HCT116 (cell line): Measurements from ENCODE around the gene CENPH. TPM values are rescaled to one million over a fixed set of nuclear protein-coding genes. Genes with fewer than 3 reads are reported as not detected.

Experiments
- ATAC-seq: fragments of 200-7000 bp; cut with Tn5 transposase; 2 replicates; pipeline ENCODE4 v1.9.1; 2020; ENCODE audit warnings: mild to moderate bottlenecking, moderate library complexity
- BruUV-seq: library from RNA; stranded (reverse); fragments of 400-500 nt; replicated peaks from 2 replicates; lab custom pipeline; 2021; lab: Mats Ljungman, UMichigan
- CTCF ChIA-PET: fragments of 300-600 bp; sonication (Branson Sonifier 250); formaldehyde crosslinking; loops from one replicate; lab custom pipeline; 2021; ENCODE audit warnings: antibody characterized with exemption; lab: Charles Lee
- POLR2A ChIA-PET: fragments of 300-600, 350-600 bp; sonication (Branson Sonifier 250); formaldehyde crosslinking; loops from one replicate; lab custom pipeline; 2021; ENCODE audit warnings: antibody characterized with exemption; lab: Charles Lee
- RAD21 ChIA-PET, 2 experiments: fragments of 300-600 bp; sonication (Branson Sonifier 250); formaldehyde crosslinking; loops; one replicate each; lab custom pipeline; 2023; ENCODE audit warnings: low total read pairs in 2 of 2; ENCODE audit not compliant: uncharacterized antibody in 2 of 2, unreplicated experiment in 2 of 2, low non-redundant PET in 1 of 2; lab: Charles Lee
- DNase-seq: peaks from one replicate; pipeline ENCODE4 v3.0.0-alpha.2; 2010; ENCODE audit warnings: low read depth, low spot score
- H2AFZ ChIP-seq: fragments of 200-600 bp; shearing (Covaris generic), sonication (generic); 2 replicates; pipeline ENCODE4 v1.6.1; 2017; ENCODE audit warnings: low read depth, mixed run types, mixed read lengths, antibody characterized with exemption, low read length; ENCODE audit not compliant: poor library complexity, severe bottlenecking
- H3K27ac ChIP-seq: 2 replicates; pipeline ENCODE4 v1.5.1; 2012; ENCODE audit warnings: low read depth, low read length
- H3K27me3 ChIP-seq: fragments of 200-600 bp; sonication (generic); 2 replicates; pipeline ENCODE4 v1.6.1; 2016; ENCODE audit warnings: mixed run types, low read length, mixed read lengths; ENCODE audit not compliant: insufficient read depth
- H3K36me3 ChIP-seq, 2 experiments: fragments of 200-500 bp in 1 of 2; fragments of 200-600 bp in 1 of 2; sonication (Bioruptor generic) in 1 of 2; sonication (generic) in 1 of 2; 2 replicates each; pipeline versions ENCODE4 v1.5.1 to v1.6.1; 2014 to 2016; ENCODE audit warnings: low read length in 2 of 2, inconsistent platforms in 1 of 2, mixed read lengths in 1 of 2, mixed run types in 1 of 2; ENCODE audit not compliant: insufficient read depth in 2 of 2, control insufficient read depth in 1 of 2
- H3K4me1 ChIP-seq, 2 experiments: fragments of 200-600 bp in 1 of 2; sonication (generic) in 1 of 2; 2 replicates each; pipeline versions ENCODE4 v1.5.1 to v1.6.1; 2012 to 2017; ENCODE audit warnings: low read length in 2 of 2, inconsistent platforms in 1 of 2, mild to moderate bottlenecking in 1 of 2, mixed read lengths in 1 of 2, mixed run types in 1 of 2, moderate library complexity in 1 of 2; ENCODE audit not compliant: insufficient read depth in 2 of 2, control insufficient read depth in 1 of 2
- H3K4me2 ChIP-seq: fragments of 200-600 bp; sonication (generic); 2 replicates; pipeline ENCODE4 v1.6.1; 2017; ENCODE audit warnings: mixed run types, low read length, mixed read lengths
- H3K4me3 ChIP-seq, 2 experiments: fragments of 200-600 bp in 1 of 2; sonication (generic) in 1 of 2; replicated peaks in 1 of 2; 2 replicates each; pipeline ENCODE4 v1.5.1; 2011 to 2016; ENCODE audit warnings: low read length in 2 of 2, control low read depth in 1 of 2, low read depth in 1 of 2, mild to moderate bottlenecking in 1 of 2, mixed read lengths in 1 of 2, mixed run types in 1 of 2
- H3K79me2 ChIP-seq: fragments of 200-600 bp; sonication (generic); 2 replicates; pipeline ENCODE4 v1.6.1; 2017; ENCODE audit warnings: mild to moderate bottlenecking, mixed run types, low read length, moderate library complexity, mixed read lengths; ENCODE audit not compliant: insufficient read depth
- H3K9ac ChIP-seq: fragments of 200-600 bp; sonication (generic); 2 replicates; pipeline ENCODE4 v1.6.1; 2016; ENCODE audit warnings: low read length, mixed read lengths
- H3K9me2 ChIP-seq: fragments of 200-600 bp; sonication (generic), shearing (Covaris generic); 2 replicates; pipeline ENCODE4 v1.6.1; 2017; ENCODE audit warnings: mixed run types, mild to moderate bottlenecking, moderate library complexity; ENCODE audit not compliant: insufficient read depth
- H3K9me3 ChIP-seq, 2 experiments: fragments of 200-500 bp in 1 of 2; fragments of 200-600 bp in 1 of 2; sonication (Bioruptor generic) in 1 of 2; sonication (generic) in 1 of 2; 2 replicates each; pipeline ENCODE4 v1.6.1; 2014 to 2017; ENCODE audit warnings: low read length in 2 of 2, mixed read lengths in 2 of 2, inconsistent platforms in 1 of 2, low read depth in 1 of 2, mild to moderate bottlenecking in 1 of 2, mixed run types in 1 of 2, moderate library complexity in 1 of 2; ENCODE audit not compliant: control insufficient read depth in 1 of 2, insufficient read depth in 1 of 2
- H4K20me1 ChIP-seq: fragments of 200-600 bp; sonication (generic), shearing (Covaris generic); 2 replicates; pipeline ENCODE4 v1.6.1; 2017; ENCODE audit warnings: mixed run types, mild to moderate bottlenecking, moderate library complexity; ENCODE audit not compliant: insufficient read depth
- ATF3 ChIP-seq: IDR thresholded peaks from 2 replicates; pipeline ENCODE4 v1.6.1; 2012
- CBX3 ChIP-seq: IDR thresholded peaks from 2 replicates; pipeline ENCODE4 v1.6.1; 2012; ENCODE audit warnings: low read depth
- EGR1 ChIP-seq: IDR thresholded peaks from 2 replicates; pipeline ENCODE4 v1.6.1; 2012; ENCODE audit warnings: low read depth
- EZH2 ChIP-seq: fragments of 200-600 bp; sonication (generic); IDR thresholded peaks from 2 replicates; pipeline ENCODE4 v1.6.1; 2017; ENCODE audit warnings: antibody characterized with exemption, mixed run types
- FOSL1 ChIP-seq: IDR thresholded peaks from 2 replicates; pipeline ENCODE4 v1.6.1; 2012; ENCODE audit warnings: low read depth
- JUND ChIP-seq: IDR thresholded peaks from 2 replicates; pipeline ENCODE4 v1.6.1; 2012
- MAX ChIP-seq: IDR thresholded peaks from 2 replicates; pipeline ENCODE4 v1.6.1; 2012
- POLR2A ChIP-seq: IDR thresholded peaks from 2 replicates; pipeline ENCODE4 v1.7.0; 2011; ENCODE audit warnings: borderline replicate concordance; ENCODE audit not compliant: insufficient read depth, insufficient read length; ENCODE audit errors: extremely low read depth
- POLR2AphosphoS5 ChIP-seq: IDR thresholded peaks from 2 replicates; pipeline ENCODE4 v1.6.1; 2011; ENCODE audit warnings: mild to moderate bottlenecking, low read depth, low read length, moderate library complexity
- SRF ChIP-seq: IDR thresholded peaks from 2 replicates; pipeline ENCODE4 v1.6.1; 2012; ENCODE audit warnings: low read depth
- ZBTB33 ChIP-seq: IDR thresholded peaks from 2 replicates; pipeline ENCODE4 v1.6.1; 2011; ENCODE audit warnings: mild to moderate bottlenecking, low read length, moderate library complexity; ENCODE audit not compliant: insufficient replicate concordance; ENCODE audit errors: extremely low read depth
- ZFX ChIP-seq: fragments of 450-650 bp; IDR thresholded peaks from 2 replicates; pipeline ENCODE4 v1.6.1; 2017
- ZNF274 ChIP-seq: fragments of 200-500 bp; sonication (Bioruptor generic); IDR thresholded peaks from 2 replicates; pipeline ENCODE4 v1.6.1; 2014; ENCODE audit warnings: mild to moderate bottlenecking, low read depth, low read length, inconsistent platforms
- intact Hi-C: fragments of 100-400 bp; cut with micrococcal nuclease; formaldehyde crosslinking; loops from 2 replicates; pipeline ENCODE4 v1.10.0; 2022
- total RNA-seq: library from RNA; stranded (reverse); gene quantifications from one replicate; pipeline ENCODE4 v1.2.1, GENCODE V29; 2021; ENCODE audit not compliant: unreplicated experiment

The CENPH gene
- total RNA-seq, 1 experiment from 2014 or later: 23.4 TPM

- Histone ChIP-seq H3K9me2 (no peaks in the 10 kb centered on the region), H3K79me2 (no peaks in the 10 kb centered on the region), H3K4me2 (no peak overlapping the region), H3K9me3 (no peaks in the 10 kb centered on the region), H3K27me3 (no peaks in the 10 kb centered on the region), H3K9ac (no peak overlapping the region), H3K4me1 (no peaks in the 10 kb centered on the region), H4K20me1 (no peaks in the 10 kb centered on the region), H3K4me3 (no peak overlapping the region), H3K36me3 (no peaks in the 10 kb centered on the region), H2AFZ (no peak overlapping the region), H3K27ac (no peak overlapping the region)
- ChIA-PET CTCF (no interaction called here), RAD21 (no interaction called here), POLR2A (no interaction called here)
- ATAC-seq (no peak), DNase-seq (no peak)
- no TSS peak for BruUV-seq
- intact Hi-C loops: no loop called here
- no peak for TF ChIP-seq EGR1
- TF ChIP-seq SRF: no peak
- no peak for TF ChIP-seq EZH2
These were observed 28.7 kb upstream of the CENPH start for GRCh38 chr5:69160651-69161050.

- Histone ChIP-seq H4K20me1 (no peaks in the 10 kb centered on the region; the same call in 1 of the 2 replicates), H3K9me2 (no peaks in the 10 kb centered on the region), H3K4me1 (peaks cover 14 to 20% of the 10 kb centered on the region in 2 experiments), H3K9me3 (no peaks in the 10 kb centered on the region), H3K4me3 (peak within 1 kb of the TSS; percentile 87 to 98), H3K9ac (peak within 1 kb of the TSS; percentile 98), H3K79me2 (peaks cover 46% of the 10 kb centered on the region), H2AFZ (peak within 1 kb of the TSS; percentile 14), H3K27ac (peak within 1 kb of the TSS; percentile 80), H3K36me3 (peaks cover 21 to 40% of the 10 kb centered on the region in 2 experiments), H3K27me3 (no peaks in the 10 kb centered on the region), H3K4me2 (peak within 1 kb of the TSS; percentile 89)
- intact Hi-C loops: no loop called here
- POLR2A ChIA-PET: interaction anchor here (0.7 to 1.4 kb wide), 4 partner anchors 14 to 51 kb away, joined by 3 to 4 read pairs (median 4); partner anchors contain the start of gene CENPH
- CTCF ChIA-PET: interaction anchor here (0.9 kb wide), 1 partner anchor 73 kb away, joined by 6 read pairs; the partner anchor contains the start of gene SLC30A5
- ATAC-seq (peak; percentile 98), DNase-seq (peak; percentile 96)
- BruUV-seq: no TSS peak
- RAD21 ChIA-PET: interaction anchor here in 1 of 2 experiments (0.6 kb wide), 1 partner anchor 27 kb away, joined by 3 read pairs; no protein-coding TSS in a partner anchor
- no peak; the same call in 1 of the 2 replicates for TF ChIP-seq CBX3
- peak; percentile 58; the same call in 1 of the 2 replicates for TF ChIP-seq EGR1
- TF ChIP-seq POLR2AphosphoS5: peak; percentile 81
- peak; percentile 9 for TF ChIP-seq ZBTB33
- peak; percentile 85 for TF ChIP-seq ZFX
- no peak for TF ChIP-seq FOSL1
- peak; percentile 82 for TF ChIP-seq POLR2A
- TF ChIP-seq EZH2: no peak
- no peak for TF ChIP-seq JUND
- peak; percentile 97 for TF ChIP-seq MAX
- TF ChIP-seq ATF3: no peak
- no peak for TF ChIP-seq ZNF274
- 0 out of 2 replicates have a peak, but pooled peaks have one; percentile 37 for TF ChIP-seq SRF
These were observed 22.5 kb upstream of the CENPH start, which contains the start of gene CCNB1 for GRCh38 chr5:69166686-69167492. TSS of gene CCNB1 (plus strand) at chr5:69167150. CDS start at chr5:69167263, 113 bp downstream.
